Stimulated activated naive CD4-positive, alpha-beta T cell treated with Interleukin-2 at 50 U/mL for 16 hours (primary cell): ENCODE results near the gene DLEC1.
"Not testable (repeated sequence)": the region's sequence is repeated elsewhere in the genome, so short reads cannot be mapped to it uniquely, and the experiment has no call there.

Source experiments
- DNase-seq: peaks from one replicate; lab custom pipeline; 2025; lab: John Stamatoyannopoulos, UW

DLEC1 gene

DNA sequence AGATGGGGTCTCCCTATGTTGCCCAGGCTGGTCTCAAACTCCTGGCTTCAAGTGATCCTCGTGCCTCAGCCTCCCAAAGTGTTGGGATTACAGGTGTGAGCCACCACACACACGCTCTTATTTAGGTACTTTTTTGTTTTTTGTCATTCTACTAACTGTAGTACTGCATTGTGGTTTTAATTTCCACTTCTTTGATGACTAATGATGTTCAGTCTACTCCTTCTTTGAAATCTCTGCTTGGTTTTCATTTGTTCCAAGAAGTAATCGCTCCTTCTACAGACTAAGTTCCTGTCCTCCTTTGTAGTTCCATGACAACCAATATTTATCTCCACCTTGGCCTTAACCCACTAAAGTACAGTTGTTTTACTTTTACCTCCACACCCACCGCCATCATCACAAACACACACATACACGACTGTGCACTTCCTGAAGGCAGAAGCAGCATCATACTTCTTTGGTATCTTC, 529 bp upstream of the DLEC1 start:
- peak; percentile 48 for DNase-seq

DNA sequence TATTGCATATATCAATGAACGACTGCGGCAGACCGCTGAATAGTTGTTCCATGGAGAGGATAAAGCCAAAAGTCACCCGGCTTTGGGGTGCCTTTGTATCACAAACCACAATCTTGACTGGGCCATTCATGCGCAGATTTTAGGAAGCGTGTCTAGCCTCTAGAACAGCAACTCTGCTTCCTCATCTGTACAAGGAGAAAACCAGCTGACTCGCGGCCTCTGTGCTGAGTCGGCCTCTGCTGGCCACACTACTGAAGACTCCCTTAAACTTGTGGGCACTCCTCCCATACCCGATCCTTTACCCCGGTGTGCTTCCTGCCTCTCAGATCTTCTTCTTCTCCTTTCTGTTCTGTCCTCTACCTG, 872 bp downstream of the DLEC1 start:
- DNase-seq: peak; percentile 34

DNA sequence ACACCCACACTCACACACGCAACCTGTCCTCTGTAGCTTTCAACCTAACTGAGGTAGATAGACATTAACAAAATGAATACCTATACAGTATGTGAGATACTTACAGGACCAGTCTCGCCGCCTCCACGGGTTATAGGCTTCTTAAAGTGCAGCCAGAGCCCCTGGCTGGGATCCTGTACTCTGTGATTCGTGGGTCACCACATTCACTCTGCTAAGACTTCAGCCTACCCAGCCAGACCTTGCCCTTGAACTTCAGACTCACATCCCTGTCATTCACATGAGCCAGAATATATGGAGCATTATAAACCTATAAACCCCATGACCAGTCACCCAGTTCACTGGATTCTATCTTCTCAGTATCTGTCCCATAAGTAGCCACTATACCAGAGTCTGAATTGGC, 1.4 kb downstream of the DLEC1 start:
- no peak for DNase-seq

DNA sequence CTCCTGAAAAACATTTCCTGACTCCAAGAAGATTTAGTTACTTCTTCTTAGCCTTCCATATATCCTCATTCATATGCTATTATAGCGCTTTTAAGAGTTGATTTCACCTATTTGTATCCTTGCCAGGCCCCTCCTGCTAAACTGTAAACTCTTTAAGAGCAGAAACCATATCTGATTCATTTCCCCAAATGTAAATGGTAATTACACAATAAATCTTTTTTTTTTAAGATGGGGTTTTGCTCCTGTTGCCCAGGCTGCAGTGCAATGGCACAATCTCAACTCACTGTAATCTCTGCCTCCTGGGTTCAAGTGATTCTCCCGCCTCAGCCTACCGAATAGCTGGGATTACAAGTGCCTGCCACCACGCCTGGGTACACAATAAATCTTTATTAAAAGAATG, 4.5 kb downstream of the DLEC1 start:
- DNase-seq: no peak

DNA sequence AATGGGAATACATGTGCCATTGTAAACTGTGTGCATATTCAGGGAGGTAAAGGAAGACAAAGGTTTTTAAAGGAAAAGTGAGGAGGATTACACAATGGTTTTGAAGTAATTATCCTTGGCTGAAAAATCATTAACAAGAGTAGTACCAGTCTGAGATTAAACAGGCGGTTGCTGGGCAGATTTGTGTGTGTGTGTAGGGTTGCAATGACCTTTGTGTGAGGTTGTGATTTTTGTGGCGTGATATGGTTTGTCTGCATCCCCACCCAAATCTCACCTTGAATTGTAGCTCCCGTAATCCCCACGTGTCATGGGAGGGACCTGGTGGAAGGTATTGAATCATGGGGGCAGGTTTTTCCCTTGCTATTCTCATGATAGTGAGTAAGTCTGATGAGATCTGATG, 7.0 kb downstream of the DLEC1 start:
- no peak for DNase-seq

DNA sequence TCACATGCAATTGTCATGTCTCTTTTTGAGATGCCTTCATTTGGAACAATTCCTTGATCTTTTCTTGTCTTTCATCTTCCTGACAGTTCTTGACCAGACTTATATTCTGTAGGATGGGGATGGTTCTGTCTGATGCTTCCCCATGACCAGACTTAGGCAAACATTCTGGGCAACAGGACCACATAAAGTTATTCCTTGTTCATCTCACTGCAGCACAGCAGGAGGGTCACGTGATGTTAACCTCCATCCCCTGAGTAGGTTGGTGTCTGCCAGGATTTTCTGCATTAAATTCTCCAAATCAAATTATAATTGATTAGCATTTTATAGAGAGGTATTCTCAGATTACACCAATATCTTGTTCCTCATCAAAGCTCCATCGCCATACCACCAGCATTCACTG, 7.8 kb downstream of the DLEC1 start:
- DNase-seq: no peak

DNA sequence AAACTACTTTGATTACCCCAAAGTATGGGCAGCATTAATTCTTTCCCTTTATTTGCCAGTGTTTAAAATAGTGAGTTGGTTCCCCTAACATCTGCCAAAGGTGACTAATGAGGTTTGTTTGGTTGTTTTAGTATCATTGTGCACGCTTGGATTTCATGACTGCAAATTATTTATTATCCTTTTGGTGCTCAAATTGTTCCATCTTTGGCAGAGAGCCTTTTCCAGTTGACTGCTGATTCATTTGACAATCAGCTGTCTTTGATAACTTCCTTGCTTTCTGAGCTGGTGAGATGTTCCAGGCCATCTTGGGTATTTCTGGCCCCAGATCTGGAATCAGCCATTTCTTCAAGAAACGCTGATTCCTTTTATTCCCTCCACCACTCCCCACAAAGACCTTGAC, 8.9 kb downstream of the DLEC1 start:
- DNase-seq: no peak

- DNase-seq: no peak
Observed at GRCh38 chr3:38049358-38050126, 10.5 kb downstream of the DLEC1 start.

DNA sequence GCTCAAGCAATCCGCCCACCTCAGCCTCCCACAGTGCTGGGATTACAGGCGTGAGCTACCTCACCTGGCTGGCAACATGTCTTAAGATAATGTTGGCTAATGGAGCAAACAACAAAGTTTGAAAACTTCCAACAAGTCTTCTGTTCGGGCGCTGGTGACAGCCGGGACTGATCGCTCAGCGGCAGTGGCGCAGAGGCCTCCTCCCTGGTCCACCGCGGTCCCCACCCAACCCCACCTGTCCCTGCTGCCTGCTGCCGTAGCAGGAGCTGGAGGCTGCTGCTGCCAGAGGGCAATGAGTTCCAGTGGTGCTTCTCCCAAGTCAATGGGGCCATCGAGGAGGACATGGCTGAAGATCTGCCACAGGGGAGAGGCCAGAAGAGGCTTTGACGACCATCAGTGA, 12.1 kb downstream of the DLEC1 start:
- no peak for DNase-seq

- not testable (repeated sequence) for DNase-seq
Observed at GRCh38 chr3:38053286-38053685, 14.3 kb downstream of the DLEC1 start.

DNA sequence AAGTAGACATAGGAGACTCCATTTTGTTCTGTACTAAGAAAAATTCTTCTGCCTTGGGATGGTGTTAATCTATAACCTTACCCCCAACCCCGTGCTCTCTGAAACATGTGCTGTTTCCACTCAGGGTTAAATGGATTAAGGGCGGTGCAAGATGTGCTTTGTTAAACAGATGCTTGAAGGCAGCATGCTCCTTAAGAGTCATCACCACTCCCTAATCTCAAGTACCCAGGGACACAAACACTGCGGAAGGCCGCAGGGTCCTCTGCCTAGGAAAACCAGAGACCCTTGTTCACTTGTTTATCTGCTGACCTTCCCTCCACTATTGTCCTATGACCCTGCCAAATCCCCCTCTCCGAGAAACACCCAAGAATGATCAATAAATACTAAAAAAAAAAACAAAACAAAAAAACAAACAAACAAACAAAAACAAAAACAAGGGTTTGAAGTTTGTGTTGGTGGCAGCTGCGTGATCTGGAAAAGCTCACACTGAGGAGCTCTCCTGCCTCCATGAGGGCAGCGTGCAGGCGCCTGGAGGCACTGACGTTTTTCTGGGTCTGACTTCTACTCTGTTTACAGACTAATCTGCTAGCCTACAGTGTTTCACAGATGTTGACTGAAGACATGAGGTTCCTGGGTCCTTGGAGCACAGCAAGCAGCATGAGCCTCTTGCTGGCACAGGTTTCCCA, 14.9 kb downstream of the DLEC1 start:
- not testable (repeated sequence) for DNase-seq

DNA sequence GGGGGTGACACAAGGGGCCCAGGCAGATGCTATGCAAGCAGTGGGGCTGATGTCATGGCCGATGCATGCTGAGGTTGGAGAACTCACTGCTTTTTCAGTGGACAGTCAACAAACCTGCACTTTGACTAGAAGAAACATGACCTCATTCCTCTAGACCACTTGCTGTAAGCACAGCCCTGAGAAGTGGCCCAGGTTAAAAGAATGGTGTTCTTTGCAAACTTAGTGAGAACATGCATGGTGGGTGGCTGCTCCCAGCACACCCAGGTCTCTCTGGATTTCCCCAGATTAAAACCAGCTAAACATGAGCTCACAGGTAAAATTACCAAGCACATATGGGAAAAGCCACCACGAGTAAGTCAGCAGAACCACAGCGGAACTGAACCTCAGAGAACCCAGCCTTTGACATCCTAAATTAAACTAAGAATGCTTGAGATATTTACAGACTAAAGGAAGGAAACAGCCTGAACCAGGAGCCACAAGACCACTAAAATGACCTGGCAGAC, 15.5 kb downstream of the DLEC1 start:
- no peak for DNase-seq

DNA sequence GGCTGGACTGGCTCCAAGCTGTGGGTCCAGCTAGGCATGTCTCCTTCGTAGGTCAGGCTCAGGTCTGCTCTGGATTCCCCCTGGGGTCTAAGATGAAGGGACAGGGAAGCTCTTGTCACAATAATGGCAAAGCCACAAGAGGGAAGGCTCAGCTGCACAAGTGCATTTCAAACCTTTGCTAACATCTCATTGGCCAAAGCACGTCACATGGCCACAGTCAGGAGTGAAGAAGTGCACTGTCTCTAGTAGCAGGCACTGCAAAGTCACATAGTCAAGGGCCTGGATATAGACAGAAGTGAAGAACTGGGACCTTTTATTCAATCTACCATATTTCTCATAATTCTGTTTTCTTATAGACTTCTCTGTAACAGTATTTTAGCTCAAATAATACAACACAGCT, 20.1 kb downstream of the DLEC1 start:
- no peak for DNase-seq

DNA sequence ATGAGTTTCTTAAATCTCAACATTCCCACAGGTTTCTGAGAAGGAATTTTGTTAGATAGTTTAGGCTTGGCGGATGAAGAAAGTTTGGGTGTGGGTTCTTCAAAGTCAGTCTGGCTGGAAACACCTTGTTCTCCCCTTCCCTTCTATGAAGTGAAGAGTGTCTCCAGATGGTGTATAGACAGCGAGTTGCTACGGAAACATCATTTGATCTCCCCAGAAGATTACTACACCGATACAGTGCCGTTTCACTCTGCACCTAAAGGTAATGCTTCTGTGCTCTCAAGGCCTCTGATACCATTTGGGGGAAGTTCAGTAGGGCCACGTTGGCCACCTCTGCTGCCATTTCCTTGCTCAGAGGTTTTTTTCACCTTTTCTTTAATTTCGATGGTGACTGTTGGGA, 20.6 kb downstream of the DLEC1 start:
- DNase-seq: no peak

DNA sequence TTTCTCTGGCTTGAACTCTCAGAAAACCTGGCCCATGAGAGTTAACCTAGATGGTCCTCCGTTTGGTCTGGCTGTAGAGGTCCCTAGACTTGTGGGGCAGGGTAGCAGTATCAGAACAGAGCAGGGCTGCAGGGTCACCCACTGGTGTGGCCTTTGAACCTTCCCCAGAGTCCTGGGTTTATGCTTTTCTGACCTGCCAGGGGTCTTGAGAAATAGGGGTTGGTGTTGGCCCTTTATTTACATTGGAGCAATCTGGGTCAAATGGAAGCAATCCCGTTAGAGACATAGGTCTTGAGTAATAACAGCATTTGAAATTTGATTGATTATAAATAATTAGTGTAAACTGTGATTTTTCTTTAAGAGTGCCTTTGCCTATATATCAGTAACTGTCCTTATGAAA, 23.8 kb downstream of the DLEC1 start:
- no peak for DNase-seq

DNA sequence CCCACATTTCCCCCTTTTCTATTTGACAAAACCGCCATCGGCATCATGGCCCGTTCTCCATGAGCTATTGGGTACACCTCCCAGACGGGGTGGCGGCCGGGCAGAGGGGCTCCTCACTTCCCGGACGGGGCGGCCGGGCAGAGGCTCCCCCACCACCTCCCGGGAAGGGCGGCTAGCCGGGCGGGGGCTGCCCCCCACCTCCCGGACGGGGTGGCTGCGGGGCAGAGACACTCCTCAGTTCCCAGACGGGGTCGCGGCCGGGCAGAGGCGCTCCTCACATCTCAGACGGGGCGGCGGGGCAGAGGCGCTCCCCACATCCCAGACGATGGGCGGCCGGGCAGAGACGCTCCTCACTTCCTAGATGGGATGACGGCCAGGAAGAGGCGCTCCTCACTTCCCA, 25.4 kb downstream of the DLEC1 start:
- DNase-seq: not testable (repeated sequence)

DNA sequence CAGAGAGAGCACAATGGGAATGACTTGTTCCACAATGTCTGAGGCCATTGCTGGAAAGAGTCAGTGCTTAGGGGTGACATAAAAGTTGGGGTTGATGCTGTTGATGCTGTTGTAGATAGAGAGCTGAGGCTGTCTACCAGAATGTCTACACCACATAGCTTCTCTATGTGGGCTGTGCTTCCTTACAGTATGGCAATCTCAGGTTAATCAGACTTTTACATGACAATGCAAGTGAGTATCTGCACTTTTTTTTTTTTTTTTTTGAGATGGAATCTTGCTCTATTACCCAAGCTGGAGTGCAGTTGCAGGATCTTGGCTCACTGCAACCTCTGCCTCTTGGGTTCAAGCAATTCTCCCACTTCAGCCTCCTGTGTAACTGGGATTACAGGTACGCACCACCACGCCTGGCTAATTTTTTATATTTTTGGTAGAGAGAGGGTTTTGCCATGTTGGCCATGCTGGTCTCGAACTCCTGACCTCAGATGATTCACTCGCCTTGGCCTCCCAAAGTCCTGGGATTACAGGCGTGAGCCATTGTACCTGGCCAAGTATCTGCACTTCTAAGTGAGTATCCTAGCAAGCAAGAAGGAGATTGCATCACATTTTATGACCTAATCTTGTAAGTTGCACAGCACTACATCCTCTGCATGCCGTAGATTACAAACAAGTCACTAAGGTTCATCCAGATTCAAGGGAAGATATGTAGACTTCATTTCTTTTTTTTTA, 28.7 kb downstream of the DLEC1 start:
- no peak for DNase-seq

GRCh38 chr3:38070013-38070412, 31.0 kb downstream of the DLEC1 start:
- DNase-seq: no peak

GRCh38 chr3:38077073-38077472, 38.1 kb downstream of the DLEC1 start:
- DNase-seq: not testable (repeated sequence)

- not testable (repeated sequence) for DNase-seq
Observed at GRCh38 chr3:38082296-38082695, 43.3 kb downstream of the DLEC1 start.

- not testable (repeated sequence) for DNase-seq
Observed at GRCh38 chr3:38083254-38083653, 44.2 kb downstream of the DLEC1 start.

DNA sequence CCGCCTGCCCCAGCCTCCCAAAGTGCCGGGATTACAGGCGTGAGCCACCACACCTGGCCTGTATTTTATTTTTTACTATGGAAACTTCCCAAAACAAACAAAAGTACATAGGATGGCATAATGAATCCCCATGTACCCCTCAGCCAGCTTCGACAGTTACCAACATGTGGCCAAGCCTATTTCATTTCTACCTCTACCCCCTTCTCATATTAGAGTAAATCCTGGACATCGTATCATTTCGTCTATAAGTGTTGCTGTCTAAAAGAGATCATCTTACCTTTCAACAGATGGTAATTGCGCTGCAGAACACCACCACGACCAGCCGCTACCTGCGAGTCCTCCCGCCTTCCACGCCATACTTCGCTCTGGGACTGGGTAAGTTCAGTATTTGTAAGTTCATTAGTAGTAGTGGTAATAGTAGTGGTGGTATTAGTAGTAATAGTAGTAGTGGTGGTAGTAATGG, 44.9 kb downstream of the DLEC1 start:
- no peak for DNase-seq
